Tibial nerve (tissue), 4 donors: ENCODE results near the gene PRICKLE1.

Experiments used
- EP300 ChIP-seq, 2 donors: sonication (generic); formaldehyde crosslinking; IDR thresholded peaks; one replicate each; pipeline ENCODE4 v1.6.1; 2017; ENCODE audit warnings: antibody characterized with exemption in 2 of 2, mild to moderate bottlenecking in 1 of 2
- TF ChIP-seq, protein P1 (sequence below), 5 experiments: fragments of 200-600 bp in 3 of 5; fragments of 450-650 bp in 2 of 5; sonication (generic) in 3 of 5; IDR thresholded peaks; one replicate each; pipeline ENCODE4 v1.5.1; 2016 to 2019; ENCODE audit warnings: antibody characterized with exemption in 5 of 5, mild to moderate bottlenecking in 3 of 5, moderate library complexity in 2 of 5

GRCh38 chr12:42571327-42572009, 18.1 kb downstream of the PRICKLE1 start:
- TF ChIP-seq, protein P1, sequence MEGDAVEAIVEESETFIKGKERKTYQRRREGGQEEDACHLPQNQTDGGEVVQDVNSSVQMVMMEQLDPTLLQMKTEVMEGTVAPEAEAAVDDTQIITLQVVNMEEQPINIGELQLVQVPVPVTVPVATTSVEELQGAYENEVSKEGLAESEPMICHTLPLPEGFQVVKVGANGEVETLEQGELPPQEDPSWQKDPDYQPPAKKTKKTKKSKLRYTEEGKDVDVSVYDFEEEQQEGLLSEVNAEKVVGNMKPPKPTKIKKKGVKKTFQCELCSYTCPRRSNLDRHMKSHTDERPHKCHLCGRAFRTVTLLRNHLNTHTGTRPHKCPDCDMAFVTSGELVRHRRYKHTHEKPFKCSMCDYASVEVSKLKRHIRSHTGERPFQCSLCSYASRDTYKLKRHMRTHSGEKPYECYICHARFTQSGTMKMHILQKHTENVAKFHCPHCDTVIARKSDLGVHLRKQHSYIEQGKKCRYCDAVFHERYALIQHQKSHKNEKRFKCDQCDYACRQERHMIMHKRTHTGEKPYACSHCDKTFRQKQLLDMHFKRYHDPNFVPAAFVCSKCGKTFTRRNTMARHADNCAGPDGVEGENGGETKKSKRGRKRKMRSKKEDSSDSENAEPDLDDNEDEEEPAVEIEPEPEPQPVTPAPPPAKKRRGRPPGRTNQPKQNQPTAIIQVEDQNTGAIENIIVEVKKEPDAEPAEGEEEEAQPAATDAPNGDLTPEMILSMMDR (IDR thresholded peaks at IDR 0.05): no peak
- TF ChIP-seq EP300 (IDR thresholded peaks at IDR 0.05): no peak
